ENCODE results near the gene SRP9.
"Not testable (repeated sequence)": the region's sequence is repeated elsewhere in the genome, so short reads cannot be mapped to it uniquely, and the experiment has no call there.

The SRP9 gene

DNA sequence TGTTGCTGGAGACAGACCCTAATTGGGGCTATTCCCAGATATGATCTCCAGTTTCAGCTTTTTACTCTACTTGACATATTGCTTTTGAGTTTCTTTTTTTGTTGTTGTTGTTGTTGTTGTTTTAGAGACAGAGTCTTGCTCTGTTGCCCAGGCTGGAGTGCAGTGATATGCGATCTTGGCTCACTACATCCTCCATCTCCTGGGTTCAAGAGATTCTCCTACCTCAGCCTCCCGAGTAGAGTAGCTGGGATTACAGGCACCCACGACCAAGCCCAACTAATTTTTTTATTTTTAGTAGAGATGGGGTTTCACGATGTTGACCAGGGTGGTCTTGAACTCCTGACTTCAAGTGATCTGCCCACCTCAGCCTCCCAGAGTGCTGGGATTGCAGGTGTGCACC is 1.3 kb upstream of the SRP9 start:
- DNase-seq (ENCODE audit: low spot score), result no peak

DNA sequence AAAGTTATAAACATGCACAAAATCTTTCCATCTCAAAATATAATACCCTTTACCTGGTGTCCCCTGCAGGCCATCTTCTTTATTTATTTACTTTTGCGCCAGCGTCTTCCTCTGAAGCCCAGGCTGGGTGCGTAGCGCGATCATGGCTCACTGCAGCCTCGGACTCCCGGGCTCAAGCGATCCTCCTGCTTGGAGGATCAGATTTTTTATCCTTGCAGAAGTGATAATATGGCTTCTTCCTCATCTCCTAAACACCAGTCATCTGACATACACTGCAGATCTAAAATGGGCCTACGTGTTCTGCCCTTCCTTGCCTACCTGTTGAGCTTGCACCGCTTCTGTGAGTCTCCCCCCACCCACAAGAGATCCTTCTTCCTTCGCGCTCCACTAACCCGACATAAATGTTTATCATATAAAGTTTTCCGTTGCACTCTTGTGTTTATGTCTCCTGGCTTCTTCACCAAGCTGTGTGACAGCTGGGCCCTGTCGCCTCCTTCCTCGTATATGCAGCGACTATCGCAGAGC is 506 bp upstream of the SRP9 start:
- no peak for DNase-seq (ENCODE audit: low spot score)

DNA sequence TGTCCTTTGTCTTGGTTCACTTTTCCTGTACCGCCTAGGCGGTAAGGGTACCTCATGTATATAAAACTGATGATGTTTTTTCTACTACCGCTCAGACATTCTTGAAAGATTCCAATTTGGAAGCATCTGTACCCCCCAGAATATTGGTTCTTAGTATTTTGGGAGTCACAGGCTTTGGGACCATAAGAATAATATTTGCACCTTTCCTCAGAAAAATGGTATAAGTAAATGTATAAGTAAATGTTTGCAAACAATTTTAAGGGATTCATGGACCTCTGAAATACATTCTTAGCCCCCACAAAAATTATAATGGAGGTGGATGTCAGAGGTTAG is 677 bp downstream of the SRP9 start:
- DNase-seq (ENCODE audit: low spot score), result no peak

DNA sequence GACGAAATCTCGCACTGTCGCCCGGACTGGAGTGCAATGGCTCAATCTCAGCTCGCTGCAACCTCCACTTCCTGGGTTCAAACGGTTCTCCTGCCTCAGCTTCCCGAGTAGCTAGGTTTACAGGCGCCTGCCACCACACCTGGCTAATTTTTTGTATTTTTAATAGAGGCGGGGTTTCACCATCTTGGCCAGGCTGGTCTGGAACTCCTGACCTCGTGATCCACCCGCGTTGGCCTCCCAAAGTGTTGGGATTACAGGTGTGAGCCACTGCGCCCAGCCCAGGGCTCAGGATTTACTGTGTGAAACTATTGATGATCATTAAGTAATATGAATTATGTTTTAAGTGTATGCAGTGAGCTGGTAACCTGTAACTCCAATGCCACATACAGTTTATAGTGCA is 1.5 kb downstream of the SRP9 start:
- not testable (repeated sequence) for DNase-seq (ENCODE audit: low spot score)

DNA sequence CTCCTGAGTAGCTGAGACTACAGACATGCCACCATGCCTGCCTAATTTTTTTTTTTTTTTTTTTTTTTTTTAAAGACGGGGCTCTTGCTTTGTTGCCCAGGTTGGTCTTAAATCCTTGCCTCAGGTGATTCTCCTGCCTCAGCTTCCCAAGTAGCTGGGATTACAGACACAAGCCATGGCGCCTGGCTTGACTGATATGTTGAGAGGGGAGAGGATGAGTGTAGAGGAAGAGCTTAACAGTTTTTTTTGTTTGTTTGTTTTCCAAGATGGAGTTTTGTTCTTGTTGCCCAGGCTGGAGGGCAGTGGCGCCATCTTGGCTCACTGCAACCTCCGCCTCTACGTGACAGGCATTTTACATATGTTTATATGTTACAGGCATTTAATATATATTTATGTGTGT is 2.5 kb downstream of the SRP9 start:
- DNase-seq (ENCODE audit: low spot score), result no peak

DNA sequence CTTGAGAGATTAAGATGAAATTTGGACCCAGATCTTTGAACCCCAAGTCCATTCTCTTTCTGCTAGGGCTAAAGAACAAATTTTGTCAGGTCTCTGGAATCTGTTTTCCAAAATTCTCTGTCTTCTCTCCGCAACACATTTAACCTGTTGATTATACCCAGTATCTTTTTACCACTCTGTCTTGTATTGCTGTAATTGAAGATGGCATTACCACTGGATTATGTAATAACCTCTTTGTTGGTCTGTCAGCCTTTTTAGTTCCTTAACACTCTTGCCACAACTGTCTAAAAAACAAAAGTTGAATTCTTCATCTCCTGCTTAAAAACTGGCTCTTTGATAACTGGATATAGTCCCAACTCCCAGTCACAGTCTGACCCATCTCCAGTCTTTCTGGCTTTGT is 3.0 kb downstream of the SRP9 start:
- DNase-seq (ENCODE audit: low spot score), result no peak

DNA sequence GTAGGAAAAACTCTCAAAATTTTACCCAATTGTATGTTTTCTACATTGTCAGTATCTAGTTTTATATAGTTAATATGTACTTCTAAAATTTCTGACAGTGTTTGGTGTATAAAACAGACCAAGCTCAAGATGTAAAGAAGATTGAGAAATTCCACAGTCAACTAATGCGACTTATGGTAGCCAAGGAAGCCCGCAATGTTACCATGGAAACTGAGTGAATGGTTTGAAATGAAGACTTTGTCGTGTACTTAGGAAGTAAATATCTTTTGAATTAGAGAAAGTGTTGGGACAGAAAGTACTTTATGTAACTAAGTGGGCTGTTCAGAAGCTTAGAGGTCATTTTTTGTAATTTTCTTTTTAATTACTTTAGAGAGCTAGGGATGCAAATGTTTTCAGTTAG is 11.5 kb downstream of the SRP9 start:
- not testable (repeated sequence) for DNase-seq (ENCODE audit: low spot score)

DNA sequence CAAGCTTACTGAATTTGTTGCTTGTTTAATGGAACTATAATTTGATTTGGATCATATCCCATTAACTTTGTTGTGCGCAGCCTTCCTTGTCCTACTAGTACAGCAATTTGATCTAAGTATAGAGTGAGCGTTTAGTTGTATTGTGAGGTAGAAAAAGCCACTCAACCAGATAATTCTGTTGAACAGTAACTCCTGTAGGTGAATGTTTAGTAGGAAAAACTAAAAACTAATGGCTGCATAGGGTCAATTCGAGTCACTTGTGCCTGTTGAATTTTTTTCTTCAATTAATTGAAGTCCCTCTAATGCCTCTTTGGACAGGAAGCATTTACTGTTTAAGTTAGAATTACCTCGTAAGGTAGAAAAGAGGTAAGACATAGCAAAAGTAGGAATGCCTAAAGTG is 17.3 kb downstream of the SRP9 start:
- no peak for DNase-seq (ENCODE audit: low spot score)

DNA sequence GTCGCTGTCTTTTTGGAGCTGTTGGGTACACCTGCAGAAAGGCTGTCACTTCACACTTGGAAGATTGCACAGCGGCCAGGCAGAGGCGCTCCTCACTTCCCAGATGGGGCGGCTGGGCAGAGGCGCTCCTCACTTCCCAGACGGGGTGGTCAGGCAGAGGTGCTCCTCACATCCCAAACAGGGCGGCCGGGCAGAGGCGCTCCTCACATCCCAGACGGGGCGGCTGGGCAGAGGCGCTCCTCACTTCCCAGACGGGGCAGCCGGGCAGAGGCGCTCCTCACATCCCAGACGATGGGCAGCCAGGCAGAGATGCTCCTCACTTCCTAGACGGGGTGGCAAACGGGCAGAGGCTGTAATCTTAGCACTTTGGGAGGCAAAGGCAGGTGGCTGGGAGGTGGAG is 18.5 kb downstream of the SRP9 start:
- not testable (repeated sequence) for DNase-seq (ENCODE audit: low spot score)

DNA sequence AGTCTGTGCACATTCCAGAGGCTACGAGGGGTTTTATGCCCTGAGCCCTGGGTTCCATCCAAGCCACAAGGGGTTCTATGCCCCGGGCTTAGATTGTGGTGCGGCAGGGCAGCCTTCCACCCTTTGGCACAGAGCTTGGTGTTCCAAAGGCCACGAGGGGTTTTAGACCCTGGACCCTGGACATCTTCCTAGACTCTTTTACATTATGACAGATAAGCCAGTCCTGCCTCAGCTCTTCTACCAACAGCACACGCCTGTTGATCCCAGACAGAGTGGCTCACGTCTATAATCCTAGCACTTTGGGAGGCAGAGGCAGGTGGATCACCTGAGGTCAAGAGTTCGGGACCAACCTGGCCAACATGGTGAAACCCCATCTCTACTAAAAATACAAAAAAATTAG is 23.5 kb downstream of the SRP9 start:
- not testable (repeated sequence) for DNase-seq (ENCODE audit: low spot score)

DNA sequence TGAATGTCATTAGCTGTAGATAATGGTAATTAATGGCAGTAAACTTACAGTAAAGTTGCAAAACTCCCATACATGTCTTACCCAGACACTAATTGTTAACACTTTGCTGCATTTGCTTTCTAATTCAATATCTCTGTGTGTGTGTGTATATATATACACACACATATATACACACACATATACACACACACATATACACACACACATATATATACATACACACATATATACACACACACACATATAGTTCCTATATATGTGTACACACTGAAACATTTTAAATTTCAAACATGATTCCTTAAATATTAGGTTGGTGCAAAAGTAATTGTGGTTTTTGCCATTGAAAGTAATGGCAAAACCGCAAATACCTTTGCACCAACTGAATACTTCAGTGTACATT is 28.6 kb downstream of the SRP9 start:
- DNase-seq (ENCODE audit: low spot score), result no peak

DNA sequence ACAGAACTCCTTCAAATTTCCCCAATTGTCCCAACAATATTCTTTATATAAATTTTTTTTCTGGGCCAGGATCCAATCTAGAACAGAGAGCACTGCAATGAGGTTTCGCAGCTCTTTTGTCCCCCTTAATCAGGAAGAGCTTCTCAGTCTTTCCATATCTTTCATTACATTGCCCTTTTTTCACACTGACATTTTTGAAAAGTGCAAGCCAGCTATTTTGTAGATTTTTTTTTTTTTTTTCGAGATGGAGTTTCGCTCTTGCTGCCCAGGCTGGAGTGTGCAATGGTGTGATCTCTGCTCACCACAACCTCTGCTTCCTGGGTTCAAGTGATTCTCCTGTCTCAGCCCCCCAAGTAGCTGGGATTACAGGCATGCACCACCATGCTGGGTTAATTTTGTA is 29.1 kb downstream of the SRP9 start:
- not testable (repeated sequence) for DNase-seq (ENCODE audit: low spot score)

DNA sequence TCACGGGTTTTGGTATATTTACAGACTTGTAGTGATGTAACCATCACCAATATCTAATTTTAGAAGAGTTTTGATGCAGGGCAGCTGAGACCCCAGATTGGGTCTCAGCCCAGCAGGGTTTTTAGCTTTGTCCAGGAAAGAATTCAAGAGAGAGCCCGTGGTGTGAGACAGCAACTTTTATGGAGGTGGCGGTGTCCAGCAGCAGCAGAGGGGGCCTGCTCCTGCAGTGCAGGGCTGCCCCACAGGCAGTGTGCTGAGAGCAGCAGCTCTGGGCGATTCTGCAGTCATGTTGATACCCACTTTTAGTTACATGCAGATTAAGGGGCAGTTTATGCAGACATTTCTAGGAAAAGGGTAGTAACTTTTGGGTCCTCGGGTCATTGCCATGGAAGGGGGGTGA is 30.5 kb downstream of the SRP9 start:
- no peak for DNase-seq (ENCODE audit: low spot score)

DNA sequence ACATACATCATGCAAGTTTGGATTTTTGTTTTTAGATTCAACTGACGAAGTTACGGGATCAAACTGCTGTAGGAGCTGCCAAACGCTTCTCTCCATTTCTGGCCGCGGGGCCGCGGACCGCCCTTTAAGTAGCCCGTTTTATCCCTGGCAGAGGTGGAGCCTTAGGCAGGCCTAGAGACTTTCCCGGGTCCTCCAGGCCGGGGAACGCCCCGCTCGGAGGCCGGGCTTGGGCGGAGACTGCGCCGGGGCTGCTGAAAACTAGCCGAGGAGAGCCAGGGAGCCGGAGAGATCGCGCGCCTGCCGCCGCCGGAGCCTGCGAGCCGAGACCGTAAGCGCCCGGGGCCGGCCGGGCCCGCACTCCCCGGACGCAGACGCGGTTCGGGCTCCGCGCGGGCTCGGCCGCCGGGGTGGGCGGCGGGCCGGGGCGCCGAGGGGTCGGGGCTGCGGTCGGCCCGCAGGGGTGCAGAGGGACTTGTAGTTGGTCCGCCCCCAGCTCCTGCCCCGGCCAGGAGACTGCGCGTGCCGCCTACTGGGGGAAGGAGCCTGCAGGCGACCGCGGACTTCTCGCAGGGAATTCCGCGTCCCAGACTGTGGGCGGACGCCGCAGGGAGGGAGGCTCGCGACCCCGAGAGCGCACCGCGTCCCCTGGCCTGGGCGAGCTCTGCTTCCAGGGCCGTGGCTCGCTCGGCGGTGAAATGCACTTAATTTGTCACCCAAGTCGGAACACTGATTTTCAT is 32.4 kb downstream of the SRP9 start, which contains the start of gene EPHX1:
Gene EPHX1, plus strand, starts transcription at position 283 of the 737 bp plus-strand sequence. CDS start 18,606 bp downstream, outside the sequence.
- DNase-seq (ENCODE audit: low spot score), result peak; percentile 50

DNA sequence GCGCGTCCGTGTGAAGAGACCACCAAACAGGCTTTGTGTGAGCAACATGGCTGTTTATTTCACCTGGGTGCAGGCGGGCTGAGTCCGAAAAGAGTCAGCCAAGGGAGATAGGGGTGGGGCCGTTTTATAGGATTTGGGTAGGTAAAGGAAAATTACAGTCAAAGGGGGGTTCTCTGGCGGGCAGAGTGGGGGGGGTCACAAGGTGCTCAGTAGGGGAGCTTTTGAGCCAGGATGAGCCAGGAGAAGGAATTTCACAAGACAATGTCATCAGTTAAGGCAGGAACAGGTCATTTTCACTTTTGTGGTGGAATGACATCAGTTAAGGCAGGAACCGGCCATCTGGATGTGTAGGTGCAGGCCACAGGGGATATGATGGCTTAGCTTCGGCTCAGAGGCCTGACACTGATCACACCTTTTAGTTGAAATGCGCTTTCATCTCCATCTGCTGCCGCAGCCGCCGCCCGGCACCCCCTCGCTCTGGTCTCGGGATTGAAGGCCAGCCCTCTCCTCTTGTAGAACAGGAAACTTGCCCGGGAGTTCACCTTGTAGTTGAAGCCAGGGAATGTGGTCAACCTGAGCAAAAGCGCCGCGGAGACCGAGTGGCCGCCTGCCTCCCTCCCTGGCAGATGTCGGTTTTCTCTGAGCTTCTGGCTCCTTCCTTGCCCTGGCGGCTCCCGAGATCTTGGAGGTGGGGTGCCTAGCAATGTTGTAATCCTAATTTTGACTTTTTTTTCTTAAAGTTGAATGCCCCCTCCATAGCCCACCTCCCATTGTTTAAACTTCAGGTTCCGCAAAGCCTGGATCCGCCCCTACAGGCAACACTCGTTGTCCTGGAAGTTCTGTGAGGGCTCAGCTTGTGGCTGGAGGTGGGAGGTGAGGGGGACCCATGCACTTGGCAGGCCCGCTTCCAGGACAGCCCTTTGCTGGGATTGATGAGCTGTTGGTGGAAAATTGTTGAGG is 33.2 kb downstream of the SRP9 start:
- not testable (repeated sequence) for DNase-seq (ENCODE audit: low spot score)

DNA sequence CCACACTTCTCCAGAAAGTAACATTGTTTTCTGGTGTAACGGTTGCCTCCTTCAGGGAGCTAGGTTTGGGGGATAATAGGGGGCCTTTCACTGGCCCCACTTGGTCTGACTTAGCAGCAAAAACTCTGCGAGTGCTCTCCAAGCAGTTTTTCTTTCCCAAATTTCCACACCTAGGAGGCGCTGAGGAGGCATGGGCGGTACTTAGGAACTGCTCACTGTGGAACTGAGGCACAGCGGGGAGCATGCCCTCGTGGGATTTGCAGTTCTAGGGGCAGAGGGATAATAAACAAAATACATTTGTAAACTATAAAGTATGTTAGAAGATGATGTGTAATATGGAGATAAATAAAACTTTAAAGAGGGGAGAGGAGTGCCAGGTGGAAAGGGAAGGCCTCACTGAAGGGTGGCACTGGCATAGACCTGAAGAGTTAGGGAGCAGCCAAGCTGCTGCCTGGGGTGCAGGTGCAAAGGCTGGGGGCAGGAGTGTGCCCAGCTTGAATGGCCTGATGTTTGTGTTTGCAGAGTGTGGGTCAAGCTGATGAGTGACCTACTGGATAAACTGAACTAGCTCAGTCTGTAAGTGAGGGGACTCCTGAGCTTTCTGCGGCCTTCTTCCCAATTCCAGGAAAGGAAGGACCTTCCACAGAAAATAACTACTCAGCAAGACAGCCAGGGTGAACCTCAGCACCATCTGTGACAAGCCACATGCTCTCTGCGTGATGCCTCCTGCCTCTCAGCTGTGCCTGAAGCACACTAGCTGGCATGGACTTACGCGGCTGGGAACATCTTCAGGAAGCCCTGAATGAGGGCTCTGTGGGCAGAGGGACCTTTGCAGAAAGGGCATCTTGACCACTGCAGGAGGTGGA is 34.2 kb downstream of the SRP9 start:
- DNase-seq (ENCODE audit: low spot score), result no peak

DNA sequence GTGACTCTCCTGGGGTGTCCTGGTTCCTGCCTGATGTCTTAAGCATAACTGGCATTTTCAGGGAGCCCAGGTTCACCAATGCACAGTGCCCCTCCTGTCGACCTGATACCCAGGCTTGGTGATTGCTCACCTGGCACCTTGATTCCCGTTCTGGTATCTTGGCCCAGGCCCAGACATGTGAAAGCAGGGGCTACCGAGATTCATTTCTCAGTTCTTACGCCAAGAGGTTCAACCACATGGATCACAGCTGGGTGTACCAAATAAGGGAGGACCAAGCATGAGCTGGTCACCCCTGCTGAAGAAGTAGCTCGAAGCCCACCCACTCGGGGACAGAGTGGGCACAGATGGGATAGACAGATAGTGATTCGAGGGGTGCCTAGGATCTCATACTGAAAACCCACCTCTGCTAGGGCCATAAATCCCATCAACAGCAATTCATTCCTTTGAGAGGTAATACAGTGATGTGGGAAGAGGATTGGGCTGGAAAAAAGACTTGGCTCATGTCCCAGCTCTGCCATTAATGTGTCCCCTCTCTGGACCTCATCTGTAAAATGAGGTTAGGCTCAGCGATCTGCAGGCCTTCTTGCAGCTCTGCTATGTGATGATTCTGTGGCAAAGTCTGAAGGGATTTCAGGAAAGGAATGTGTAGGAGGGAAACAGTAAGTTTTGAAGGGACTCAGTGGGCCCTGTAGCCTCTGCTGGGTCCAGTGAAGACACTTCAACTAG is 35.0 kb downstream of the SRP9 start:
- DNase-seq (ENCODE audit: low spot score), result no peak

DNA sequence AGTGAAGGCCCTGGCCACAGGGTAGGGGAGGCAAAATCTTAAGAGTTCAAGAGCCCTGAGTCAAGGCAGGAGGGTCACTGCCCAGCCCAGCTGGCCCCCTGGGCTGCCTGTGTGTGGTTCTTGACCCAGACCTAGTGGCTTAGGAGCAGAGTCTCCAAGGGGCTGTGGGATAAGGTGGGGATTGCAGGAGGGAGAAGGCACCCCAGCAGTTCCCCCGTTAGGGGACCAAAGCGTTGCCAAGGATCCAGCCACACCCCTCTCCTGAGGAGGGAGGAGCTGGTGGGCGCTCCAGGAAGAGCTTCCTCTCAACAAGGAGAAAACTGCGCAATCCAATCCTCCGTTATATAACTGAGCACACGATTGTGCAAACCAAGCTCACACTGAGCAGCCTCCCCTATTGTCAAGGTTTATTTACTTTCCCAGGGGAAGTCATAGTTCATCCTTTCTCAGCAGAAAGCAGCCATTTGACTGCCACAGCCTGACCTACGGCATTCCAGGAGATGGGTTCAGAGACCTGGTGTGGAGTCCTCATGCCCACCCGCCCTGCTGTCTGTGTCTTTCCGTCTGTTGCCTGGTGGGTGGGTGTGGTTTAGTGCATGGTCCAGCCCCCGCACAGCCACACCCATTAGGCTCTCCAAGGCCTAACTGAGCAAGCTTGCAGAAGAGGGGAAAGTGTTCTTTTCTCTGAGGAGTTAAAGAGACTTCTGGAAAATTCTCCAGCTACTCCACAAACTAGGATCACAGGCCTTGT is 35.8 kb downstream of the SRP9 start:
- peak; percentile 23 for DNase-seq (ENCODE audit: low spot score)

DNA sequence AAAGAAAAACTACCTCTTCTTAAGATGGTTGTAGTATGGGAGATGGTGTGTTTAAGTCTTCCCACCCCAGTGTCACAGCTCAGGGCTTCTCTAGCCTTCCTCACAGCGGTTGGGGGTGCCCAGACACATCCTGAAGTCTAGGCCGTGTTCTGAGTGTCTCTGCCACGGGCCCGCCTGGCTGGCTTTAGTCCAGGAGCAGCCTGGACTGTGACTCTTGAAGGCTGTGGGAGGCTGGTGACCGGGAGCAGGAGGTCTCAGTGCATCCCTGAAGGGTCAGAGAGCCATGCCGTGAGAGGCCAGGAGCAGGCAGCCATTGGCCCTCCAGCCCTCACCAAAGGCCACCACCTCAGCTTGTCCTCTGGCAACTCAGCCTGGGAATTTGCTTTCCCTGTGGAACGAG is 36.8 kb downstream of the SRP9 start:
- DNase-seq (ENCODE audit: low spot score), result no peak

DNA sequence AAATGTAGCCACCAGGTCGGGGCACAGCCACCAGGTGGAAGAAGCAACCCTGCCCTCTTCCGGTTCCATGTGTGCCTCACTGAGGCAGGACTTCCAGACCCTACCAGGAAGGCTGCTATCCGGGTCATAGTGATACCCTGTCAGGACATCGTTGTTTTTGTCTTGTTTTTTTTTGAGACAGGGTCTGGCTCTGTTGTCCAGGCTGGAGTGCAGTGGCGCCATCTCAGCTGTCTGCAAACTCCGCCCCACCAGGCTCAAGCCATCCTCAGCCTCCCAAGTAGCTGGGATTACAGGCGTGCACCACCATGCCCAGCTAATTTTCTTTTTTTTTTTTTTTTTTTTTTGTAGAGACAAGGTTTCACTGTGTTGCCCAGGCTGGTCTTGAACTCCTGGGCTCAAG is 37.5 kb downstream of the SRP9 start:
- DNase-seq (ENCODE audit: low spot score), result not testable (repeated sequence)

All from hematopoietic multipotent progenitor cell treated with erythropoietin and hydrocortisone succinate and interleukin-3 and kit ligand, for 17 days (in vitro differentiated cells).